D341Med (cell line): ENCODE measurements around the gene PRR15L.

Experiments used
- DNase-seq: peaks from one replicate; pipeline ENCODE4 v3.0.0; 2012; ENCODE audit warnings: low spot score

The PRR15L gene

DNA sequence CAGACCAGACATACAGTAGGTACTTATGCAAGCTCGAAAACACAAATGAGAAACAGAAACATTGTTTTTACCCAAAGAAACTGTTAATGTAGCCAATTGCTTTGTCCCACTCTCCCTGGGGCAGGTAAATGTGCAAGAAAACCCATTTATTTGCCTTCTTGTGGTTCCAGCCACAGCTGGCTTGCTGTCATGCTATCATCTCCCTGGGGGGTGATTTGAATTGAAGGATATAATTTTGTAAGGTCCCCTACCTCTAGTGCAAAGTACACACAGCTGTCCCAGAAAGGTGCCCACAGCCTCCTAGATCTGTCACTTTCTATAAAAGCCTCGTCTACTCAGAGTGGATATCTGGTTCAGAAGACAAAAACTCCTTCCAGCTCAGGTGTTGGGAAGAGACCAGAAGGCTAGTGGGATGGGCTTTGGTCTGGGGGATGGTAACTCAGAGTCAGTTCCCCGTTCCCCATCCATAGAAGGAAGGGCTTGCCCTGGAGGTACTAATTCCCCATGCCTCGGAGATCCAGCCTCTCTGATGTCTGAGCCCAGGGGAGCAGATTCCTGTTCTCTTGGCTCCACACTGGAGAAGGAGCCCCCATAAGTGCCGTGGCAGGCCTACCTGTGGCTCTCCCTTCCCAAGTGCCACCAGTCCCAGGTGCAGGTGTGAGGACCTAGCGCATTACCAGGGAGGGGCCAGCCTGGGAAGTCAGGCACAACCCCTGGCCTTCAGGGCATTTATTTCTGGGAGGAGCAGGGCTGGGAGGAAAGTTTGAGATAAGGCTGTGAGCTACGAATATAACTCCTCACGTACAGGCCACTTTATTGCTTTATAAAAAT, 2.4 kb upstream of the PRR15L start:
- no peak for DNase-seq

DNA sequence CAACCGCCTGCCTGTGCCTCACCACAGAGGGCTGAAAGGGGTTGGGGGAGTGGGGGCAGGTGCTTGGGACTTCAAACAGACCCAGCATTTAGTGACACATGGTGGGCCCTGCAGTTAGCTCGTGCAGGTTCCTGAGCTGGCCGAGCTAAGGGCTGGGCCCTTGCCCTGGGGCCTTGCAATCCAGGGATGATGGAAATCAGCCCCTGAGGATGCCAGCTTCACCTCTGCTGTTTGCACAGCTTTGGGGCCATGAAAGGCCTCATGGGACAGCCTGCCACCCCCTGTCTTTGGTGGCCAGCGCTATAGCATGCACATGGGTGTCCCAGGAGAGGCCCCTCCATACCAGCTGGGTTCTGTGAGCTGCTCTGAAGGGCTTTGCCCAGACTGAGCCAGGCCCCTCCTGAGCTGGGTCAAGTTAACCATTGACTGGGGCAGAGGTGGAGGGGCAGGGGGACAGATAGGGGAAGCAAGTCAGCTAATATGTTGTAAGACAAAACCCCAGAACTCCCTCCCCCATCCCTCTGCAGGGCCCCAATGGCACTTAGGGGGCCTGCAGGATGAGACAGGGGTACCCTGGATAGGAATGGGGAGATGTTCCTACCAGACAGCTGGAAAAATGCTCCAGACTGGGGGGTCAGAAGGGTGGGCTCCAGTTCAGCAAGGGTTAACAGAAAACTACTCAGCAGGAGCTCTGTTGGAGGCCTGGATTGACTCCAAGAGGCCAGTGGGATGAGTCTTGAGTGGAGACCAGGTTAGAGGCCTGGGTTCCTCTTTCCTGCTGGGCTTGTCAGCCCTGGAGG, 692 bp downstream of the PRR15L start:
- no peak for DNase-seq

- no peak for DNase-seq
These were observed 1.9 kb downstream of the PRR15L start for GRCh38 chr17:47955497-47956461.

DNA sequence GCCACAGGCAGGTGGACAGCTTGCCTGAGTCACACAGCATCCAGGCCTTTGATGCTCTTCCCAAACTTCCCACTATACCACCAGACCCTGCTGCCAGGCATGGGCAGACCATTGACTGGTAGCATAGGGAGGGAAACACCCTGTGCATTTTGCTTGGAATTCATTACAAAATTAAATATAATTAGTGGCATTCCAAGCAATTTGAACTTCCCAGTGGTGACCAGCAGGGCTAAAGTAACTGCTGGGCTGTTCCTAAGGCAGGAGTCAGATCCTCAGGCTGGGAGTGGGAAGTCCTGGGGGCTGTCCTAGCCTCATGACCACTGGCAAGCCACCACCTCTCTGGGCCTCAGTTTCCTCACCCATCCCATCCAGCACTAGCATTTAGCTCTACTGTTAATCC, 3.8 kb downstream of the PRR15L start:
- no peak for DNase-seq

GRCh38 chr17:47952171-47953021, 5.3 kb downstream of the PRR15L start:
- no peak for DNase-seq

GRCh38 chr17:47950448-47950847, 7.2 kb downstream of the PRR15L start:
- no peak for DNase-seq

DNA sequence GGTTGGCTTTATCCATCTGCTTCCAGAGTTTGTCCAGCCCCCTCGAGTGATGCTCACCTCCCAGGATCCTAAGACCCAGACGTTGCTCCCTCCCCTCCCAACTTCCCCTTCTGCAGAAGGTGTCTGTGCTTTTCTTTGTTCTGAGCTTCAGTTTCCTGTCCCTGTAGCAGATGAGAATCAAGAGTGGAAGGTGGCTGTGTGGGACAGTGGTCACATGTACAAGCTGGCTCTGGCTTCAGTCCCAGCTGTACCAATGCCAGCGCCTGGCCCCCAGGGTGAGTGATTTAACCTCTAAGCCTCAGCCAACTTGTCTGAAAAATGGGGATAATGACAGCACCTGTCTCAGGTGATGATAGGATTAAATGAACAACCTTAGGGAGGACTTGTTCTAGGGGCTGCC, 7.7 kb downstream of the PRR15L start:
- DNase-seq: no peak

- peak; percentile 93 for DNase-seq
These were observed 8.4 kb downstream of the PRR15L start for GRCh38 chr17:47949197-47949759.

DNA sequence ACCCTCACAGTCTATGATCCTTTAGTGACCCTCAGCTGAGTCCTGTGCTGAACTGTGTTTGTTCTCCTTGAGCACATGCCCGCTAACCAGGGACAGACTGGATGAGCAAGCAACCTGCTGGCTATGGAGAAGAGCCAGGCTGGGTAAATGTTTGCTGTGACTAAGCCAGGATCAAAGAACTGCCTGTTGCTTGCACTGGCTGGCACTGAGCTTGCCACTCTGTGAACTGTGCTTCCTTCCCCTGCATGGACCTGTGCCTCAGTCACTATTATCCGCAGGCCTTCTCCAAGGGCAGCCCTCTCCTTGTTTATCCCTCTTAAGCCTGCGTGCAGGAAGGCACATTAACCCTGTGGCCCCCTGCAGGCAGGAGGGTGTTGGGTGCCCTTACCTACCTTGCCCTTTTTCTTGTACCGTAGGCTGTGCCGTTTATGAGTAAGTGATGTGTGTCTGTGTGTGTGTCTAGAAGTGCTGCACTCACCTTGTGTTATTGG, 8.9 kb downstream of the PRR15L start:
- peak; percentile 51 for DNase-seq

- peak; percentile 89 for DNase-seq
These were observed 10.7 kb downstream of the PRR15L start for GRCh38 chr17:47946929-47947397.

DNA sequence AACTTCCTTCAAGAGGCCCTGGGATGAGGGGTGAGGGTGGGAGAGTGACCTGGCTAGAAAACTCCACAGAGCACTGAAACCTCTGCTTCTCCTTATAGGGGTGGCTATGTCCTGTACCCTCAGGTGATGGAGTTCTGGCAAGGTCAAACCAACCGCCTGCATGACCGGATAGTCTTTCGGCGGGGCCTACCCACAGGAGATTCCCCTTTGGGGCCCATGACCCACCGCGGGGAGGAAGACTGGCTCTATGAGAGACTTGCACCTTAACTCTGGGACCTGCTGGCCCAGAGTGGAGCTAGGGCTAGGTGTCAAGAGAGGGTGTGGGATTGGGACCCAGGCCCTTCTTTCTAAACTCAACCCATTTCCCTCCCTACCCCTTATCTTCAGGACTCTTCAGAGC, 11.2 kb downstream of the PRR15L start:
- DNase-seq: no peak

GRCh38 chr17:47945529-47946508, 11.9 kb downstream of the PRR15L start:
- no peak for DNase-seq

GRCh38 chr17:47945080-47945479, 12.6 kb downstream of the PRR15L start:
- DNase-seq: no peak

DNA sequence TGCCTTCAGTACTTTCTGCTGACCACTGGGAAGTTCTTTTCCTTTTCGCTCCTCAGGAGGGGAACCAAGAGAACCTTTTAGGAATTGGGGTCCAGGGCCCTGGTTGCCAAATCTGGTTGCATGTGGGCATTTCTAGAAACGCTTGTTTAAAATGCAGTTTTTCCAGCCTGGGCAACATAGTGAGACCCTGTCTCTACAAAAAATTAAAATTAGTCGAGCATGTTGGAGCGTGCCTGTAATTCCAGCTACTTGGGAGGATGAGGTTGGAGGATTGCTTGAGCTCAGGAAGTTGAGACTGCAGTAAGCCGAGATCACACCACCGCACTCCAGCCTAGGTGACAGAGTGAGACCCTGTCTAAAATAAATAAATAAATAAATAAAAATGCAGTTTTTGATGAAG, 15.1 kb downstream of the PRR15L start:
- DNase-seq: no peak

DNA sequence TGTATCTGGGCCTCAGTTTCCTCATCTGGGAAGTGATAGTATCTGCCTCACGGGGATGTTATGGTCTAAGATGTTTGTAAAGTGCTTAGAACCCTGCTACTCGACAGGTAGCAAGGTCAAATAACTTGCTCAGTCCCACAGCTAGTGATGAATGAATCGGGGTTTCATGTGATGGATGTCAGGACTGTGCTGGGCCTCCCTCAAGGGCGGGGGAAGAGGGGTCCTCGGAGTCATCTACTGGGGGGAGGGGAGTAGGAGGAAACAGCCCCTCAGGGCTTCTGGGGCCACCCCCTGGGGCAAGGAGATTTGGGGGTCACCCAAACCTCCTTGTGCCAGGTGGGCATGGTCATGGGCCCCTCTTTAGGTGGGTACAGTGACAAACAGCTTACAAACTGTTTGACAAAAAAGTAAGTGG, 15.6 kb downstream of the PRR15L start:
- no peak for DNase-seq

DNA sequence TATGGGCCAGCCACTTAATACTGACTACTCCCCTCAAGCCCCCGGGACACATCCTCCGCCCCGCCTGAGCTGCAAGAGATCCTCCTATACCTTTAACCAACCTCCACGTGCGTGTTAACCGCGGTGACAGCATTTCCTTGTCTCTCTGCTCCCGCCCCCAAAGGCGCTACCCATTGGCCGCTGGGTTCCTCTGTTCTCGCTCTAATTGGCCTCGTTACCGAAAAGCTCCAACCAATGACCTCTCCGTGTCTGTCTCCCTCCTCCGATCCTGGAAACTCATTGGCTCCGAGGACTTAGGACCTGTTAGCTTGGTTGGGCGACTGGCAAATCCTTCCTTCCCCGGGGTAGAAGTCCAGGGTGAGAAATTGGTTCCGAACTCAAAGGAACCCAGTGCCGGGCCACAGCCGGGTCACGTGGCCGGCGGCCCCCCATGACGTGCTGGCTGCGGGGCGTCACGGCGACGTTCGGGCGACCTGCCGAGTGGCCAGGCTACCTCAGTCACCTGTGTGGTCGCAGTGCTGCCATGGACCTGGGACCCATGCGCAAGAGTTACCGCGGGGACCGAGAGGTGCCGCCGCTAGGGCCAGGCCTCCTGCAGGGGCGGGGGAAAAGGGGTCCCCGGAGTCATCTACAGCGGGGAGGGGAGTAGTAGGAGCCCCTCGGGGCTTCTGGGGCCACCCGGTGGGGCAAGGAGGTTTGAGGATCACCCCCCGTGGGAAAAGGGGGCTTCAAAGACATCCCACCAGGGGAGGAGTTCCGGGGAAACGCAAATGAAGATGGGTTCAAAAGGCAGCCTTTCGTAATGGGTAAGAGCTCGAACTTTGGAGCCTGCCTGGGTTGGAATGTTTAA, 16.2 kb downstream of the PRR15L start, which contains the start of gene PNPO:
TSS of gene PNPO (plus strand) at position 326 of the 850 bp plus-strand sequence. CDS start at position 431, 105 bp downstream.
- peak; percentile 52 for DNase-seq

GRCh38 chr17:47937941-47938340, 19.7 kb downstream of the PRR15L start:
- DNase-seq: no peak

GRCh38 chr17:47935961-47936360, 21.7 kb downstream of the PRR15L start:
- DNase-seq: no peak
